Keratinocyte (primary cell): Measurements from ENCODE around the gene PEMT.

Experiments
- EZH2 ChIP-seq: IDR thresholded peaks from one replicate; pipeline ENCODE4 v1.6.1; 2012; ENCODE audit warnings: inconsistent platforms, mild to moderate bottlenecking, low read length, moderate library complexity
- TF ChIP-seq, protein P1 (sequence below), 3 experiments: IDR thresholded peaks in 1 of 3; conservative IDR thresholded peaks in 1 of 3; optimal IDR thresholded peaks in 1 of 3; 2 replicates in 2 of 3; 3 replicates in 1 of 3; pipeline versions ENCODE3 to v1.5.1; 2011; ENCODE audit warnings: low read length in 3 of 3, mild to moderate bottlenecking in 3 of 3, moderate library complexity in 2 of 3, control low read depth in 1 of 3, inconsistent platforms in 1 of 3; ENCODE audit not compliant: insufficient read depth in 2 of 3; ENCODE audit errors: extremely low read depth in 1 of 3

DNA sequence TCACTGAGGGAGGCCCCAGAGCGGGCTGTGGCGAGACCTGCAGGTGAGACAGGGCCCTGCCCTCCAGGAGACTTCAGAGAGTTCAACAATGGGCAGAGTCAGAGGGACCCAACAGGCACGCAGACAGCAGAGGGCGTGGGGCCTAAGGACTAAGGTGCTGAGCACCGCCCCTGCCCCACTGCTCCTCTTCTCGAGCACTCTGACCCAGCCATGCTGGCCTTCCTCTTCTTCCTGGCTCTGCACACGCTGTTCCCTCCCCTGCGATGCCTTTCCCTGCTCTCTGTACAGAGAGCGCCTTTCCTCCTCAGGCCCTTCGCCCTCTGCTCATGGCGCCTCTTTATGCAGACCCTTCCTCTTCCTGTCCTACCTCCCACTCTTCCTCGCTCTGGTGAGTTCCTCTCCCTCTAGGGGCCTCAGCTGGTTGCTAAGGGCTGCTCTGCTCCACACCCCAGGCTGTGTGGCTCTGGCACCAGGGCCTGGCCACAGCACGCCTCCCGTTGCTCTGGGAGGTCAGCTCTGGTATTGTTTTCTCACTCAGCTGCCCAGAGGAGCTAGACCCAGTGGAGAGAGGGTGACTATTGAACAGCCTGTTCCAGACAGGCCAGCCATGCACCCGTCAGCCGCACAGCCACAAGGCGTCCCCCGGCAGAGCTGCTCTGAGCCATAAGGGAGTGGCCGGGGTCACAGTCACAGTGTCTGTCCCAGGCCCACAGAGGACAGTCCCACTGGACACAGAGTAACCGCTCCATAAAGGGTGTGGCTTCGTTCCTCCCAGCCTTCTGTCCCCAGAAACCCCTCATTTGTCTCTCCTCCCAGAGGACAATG, 81.7 kb downstream of the PEMT start:
- no peak for TF ChIP-seq EZH2
- TF ChIP-seq, protein P1, sequence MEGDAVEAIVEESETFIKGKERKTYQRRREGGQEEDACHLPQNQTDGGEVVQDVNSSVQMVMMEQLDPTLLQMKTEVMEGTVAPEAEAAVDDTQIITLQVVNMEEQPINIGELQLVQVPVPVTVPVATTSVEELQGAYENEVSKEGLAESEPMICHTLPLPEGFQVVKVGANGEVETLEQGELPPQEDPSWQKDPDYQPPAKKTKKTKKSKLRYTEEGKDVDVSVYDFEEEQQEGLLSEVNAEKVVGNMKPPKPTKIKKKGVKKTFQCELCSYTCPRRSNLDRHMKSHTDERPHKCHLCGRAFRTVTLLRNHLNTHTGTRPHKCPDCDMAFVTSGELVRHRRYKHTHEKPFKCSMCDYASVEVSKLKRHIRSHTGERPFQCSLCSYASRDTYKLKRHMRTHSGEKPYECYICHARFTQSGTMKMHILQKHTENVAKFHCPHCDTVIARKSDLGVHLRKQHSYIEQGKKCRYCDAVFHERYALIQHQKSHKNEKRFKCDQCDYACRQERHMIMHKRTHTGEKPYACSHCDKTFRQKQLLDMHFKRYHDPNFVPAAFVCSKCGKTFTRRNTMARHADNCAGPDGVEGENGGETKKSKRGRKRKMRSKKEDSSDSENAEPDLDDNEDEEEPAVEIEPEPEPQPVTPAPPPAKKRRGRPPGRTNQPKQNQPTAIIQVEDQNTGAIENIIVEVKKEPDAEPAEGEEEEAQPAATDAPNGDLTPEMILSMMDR (optimal IDR thresholded peaks at IDR 0.05 in 1 of 3, IDR thresholded peaks at IDR 0.05 in 1 of 3, conservative IDR thresholded peaks at IDR 0.05 in 1 of 3; ENCODE audit: extremely low read depth in 1 of 3, insufficient read depth in 2 of 3, low read length in 3 of 3), result no peak
